Upper lobe of left lung (tissue), 4 donors: Measurements from ENCODE around the gene LXN.

ENCODE experiments used
- POLR2A ChIP-seq, 4 donors: fragments of 450-650 bp; IDR thresholded peaks; one replicate each; pipeline ENCODE4 v1.5.1; 2016 to 2017; ENCODE audit warnings: antibody characterized with exemption in 4 of 4, mild to moderate bottlenecking in 2 of 4
- POLR2AphosphoS5 ChIP-seq, 2 donors: sonication (generic); formaldehyde crosslinking; IDR thresholded peaks; one replicate each; pipeline ENCODE4 v1.5.1; 2017; ENCODE audit warnings: antibody characterized with exemption in 2 of 2
- TF ChIP-seq, protein P1 (sequence below), 6 experiments: fragments of 450-650 bp in 4 of 6; fragments of 200-600 bp in 2 of 6; sonication (generic) in 2 of 6; IDR thresholded peaks; one replicate each; pipeline ENCODE4 v1.5.1; 2016 to 2019; ENCODE audit warnings: antibody characterized with exemption in 6 of 6

DNA sequence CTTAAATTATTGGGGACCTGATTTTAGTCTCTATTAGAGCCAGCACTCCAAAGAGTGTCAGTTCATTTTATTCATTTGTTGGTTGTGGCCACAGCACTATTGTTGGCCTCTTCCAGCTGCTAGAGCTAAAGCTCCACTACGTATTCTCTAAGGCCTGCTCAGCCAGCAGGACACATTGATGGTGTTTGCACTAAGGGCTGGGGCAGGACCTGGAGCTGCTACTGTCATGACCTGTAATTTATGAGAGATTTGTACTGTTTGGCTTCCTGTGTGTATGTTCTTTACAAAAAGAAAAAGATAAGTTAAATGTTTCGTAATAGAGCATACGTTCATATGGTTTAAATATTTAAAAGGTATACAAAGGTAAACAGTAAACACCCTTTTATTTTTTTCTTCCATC lies 20.0 kb downstream of the LXN start:
- no peak for TF ChIP-seq POLR2AphosphoS5 (IDR thresholded peaks at IDR 0.05)
- TF ChIP-seq, protein P1, sequence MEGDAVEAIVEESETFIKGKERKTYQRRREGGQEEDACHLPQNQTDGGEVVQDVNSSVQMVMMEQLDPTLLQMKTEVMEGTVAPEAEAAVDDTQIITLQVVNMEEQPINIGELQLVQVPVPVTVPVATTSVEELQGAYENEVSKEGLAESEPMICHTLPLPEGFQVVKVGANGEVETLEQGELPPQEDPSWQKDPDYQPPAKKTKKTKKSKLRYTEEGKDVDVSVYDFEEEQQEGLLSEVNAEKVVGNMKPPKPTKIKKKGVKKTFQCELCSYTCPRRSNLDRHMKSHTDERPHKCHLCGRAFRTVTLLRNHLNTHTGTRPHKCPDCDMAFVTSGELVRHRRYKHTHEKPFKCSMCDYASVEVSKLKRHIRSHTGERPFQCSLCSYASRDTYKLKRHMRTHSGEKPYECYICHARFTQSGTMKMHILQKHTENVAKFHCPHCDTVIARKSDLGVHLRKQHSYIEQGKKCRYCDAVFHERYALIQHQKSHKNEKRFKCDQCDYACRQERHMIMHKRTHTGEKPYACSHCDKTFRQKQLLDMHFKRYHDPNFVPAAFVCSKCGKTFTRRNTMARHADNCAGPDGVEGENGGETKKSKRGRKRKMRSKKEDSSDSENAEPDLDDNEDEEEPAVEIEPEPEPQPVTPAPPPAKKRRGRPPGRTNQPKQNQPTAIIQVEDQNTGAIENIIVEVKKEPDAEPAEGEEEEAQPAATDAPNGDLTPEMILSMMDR (IDR thresholded peaks at IDR 0.05): no peak
- no peak for TF ChIP-seq POLR2A (IDR thresholded peaks at IDR 0.05)
